ENCODE measurements around the gene GMPR2. TPM values are rescaled to one million over a fixed set of nuclear protein-coding genes. Genes with fewer than 3 reads are reported as not detected.

Gene GMPR2
- total and polyA plus RNA-seq, 2 of the 13 experiments (the other 11 are each of a cell fraction or from before 2014, with no cell fraction given): 210 to 273 TPM

- TF ChIP-seq E2F5 (CRISPR knock-in tag; conservative IDR thresholded peaks at IDR 0.05) (no peak), RARA (CRISPR knock-in tag; IDR thresholded peaks at IDR 0.05) (peak; percentile 74), IRX3 (CRISPR knock-in tag; IDR thresholded peaks at IDR 0.05; ENCODE audit: borderline replicate concordance, low read depth) (peak; percentile 37; the same call in 1 of the 2 replicates), ZXDC (CRISPR knock-in tag; IDR thresholded peaks at IDR 0.05) (no peak; the same call in 1 of the 2 replicates), PRDM15 (CRISPR knock-in tag; IDR thresholded peaks at IDR 0.05) (no peak), GABPB1 (CRISPR knock-in tag; IDR thresholded peaks at IDR 0.05) (peak; percentile 58), TRIM22 (IDR thresholded peaks at IDR 0.05) (no peak), GRHL1 (CRISPR knock-in tag; conservative IDR thresholded peaks at IDR 0.05) (no peak), IRF1 (CRISPR knock-in tag; IDR thresholded peaks at IDR 0.05; ENCODE audit: low read depth) (no peak; the same call in 1 of the 2 replicates), RXRB (CRISPR knock-in tag; IDR thresholded peaks at IDR 0.05; ENCODE audit: borderline replicate concordance) (peak; percentile 68), ARNTL (CRISPR knock-in tag; IDR thresholded peaks at IDR 0.05) (peak; percentile 65; the same call in 1 of the 2 replicates), ZKSCAN1 (IDR thresholded peaks at IDR 0.05; ENCODE audit: low read length) (peak; percentile 71)
Observed at GRCh38 chr14:24252289-24253124, 19.8 kb downstream of the GMPR2 start (continued).
